Measurements from ENCODE around the gene CELF1.

- no peak for TF ChIP-seq CTCF (optimal IDR thresholded peaks at IDR 0.05 in 1 of 3, IDR thresholded peaks at IDR 0.05 in 1 of 3, conservative IDR thresholded peaks at IDR 0.05 in 1 of 3; ENCODE audit: extremely low read depth in 1 of 3, insufficient read depth in 2 of 3, low read length in 3 of 3)
- TF ChIP-seq EZH2 (IDR thresholded peaks at IDR 0.05; ENCODE audit: low read length): no peak
Measured at GRCh38 chr11:47501101-47501500, 51.8 kb downstream of the CELF1 start.

All from keratinocyte (primary cell).